ENCODE results near the gene ULK4.
"Not testable (repeated sequence)": the region's sequence is repeated elsewhere in the genome, so short reads cannot be mapped to it uniquely, and the experiment has no call there.

ULK4 gene

DNA sequence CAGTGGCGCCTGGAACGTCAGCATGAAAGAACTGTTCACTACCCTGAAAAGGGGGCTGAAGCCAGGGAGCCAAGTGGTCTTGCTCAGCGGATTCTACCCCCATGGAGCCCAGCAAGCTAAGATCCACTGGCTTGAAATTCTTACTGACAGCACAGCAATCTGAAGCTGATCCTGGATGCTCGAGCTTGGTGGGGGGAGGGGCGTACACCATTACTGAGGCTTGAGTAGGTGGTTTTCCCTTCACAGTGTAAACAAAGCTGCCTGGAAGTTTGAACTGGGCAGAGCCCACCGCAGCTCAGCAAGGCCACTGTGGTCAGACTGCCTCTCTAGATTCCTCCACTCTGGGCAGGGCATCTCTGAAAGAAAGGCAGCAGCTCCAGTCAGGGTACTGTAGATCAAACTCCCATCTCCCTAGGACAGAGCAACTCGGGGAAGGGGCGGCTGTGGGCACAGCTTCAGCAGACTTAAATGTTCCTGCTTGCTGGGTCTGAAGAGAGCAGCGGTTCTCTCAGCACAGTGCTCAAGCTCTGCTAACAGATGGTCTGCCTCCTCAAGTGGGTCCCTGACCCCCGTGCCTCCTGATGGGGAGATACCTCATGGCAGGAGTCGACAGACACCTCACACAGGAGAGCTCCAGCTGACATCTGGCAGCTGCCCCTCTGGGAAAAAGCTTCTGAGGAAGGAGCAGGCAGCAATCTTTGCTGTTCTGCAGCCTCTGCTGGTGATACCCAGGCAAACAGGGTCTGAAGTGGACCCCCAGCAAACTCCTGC is 591.0 kb downstream of the ULK4 start:
- not testable (repeated sequence) for H3K4me3 ChIP-seq (ENCODE audit: low read depth, low read length)

DNA sequence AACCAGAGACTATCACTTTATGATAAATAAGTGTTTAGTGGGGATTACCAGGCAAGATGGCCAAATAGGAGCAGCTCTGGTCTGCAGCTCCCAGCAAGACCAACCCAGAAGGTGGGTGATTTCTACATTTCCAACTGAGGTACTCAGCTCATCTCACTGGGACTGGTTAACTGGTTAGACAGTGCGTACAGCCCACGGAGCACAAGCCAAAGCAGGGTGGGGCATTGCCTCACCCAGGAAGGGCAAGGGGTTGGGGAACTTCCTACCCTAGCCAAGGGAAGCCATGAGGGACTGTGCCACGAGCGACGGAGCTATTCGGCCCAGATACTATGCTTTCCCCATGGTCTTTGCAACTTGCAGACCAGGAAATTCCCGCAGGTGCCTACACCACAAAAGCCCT is 591.6 kb downstream of the ULK4 start:
- H3K4me3 ChIP-seq (ENCODE audit: low read depth, low read length): no peak overlapping the region

- H3K4me3 ChIP-seq (ENCODE audit: low read depth, low read length): no peak overlapping the region
Measured at GRCh38 chr3:41369838-41370237, 592.1 kb downstream of the ULK4 start.

DNA sequence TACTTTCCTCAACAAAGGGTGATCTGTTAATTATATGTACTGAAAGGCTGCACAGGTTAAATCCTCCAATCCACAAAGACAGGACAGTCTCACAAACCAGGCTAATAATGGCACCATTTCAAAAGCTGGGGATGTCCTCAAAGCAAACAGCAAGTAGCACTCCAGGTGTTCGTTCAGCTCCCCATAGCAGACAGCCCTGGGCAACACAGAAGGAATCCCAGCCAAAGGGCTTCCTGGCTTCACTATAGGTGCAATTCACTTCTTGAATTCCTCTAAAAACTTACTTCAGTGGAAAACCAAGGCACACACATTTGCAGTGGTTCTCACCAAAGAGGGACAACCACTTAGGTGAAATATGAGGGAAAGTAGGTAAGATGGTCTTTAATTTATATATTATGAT is 595.9 kb downstream of the ULK4 start:
- no peak overlapping the region for H3K4me3 ChIP-seq (ENCODE audit: low read depth, low read length)

DNA sequence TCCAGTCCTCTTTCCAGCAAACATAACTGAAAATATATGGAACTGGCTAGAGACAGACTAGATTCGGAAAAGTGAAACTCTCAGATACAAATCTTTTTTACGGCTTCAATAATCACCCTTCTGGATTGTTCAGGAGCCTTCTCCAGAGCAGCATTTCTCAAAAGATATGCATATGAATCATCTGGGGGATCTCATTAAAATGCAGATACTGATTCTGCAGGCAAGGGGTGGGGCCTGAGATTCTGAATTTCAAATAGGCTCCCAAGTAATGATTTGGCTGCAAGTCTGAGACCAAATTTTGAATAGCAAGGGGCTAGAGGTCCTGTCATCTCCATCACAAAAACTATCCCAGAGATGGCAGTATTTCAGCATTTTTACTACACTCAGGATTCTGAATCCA is 597.2 kb downstream of the ULK4 start:
- H3K4me3 ChIP-seq (ENCODE audit: low read depth, low read length): no peak overlapping the region

- no peak overlapping the region for H3K4me3 ChIP-seq (ENCODE audit: low read depth, low read length)
Measured at GRCh38 chr3:41363830-41364523, 597.9 kb downstream of the ULK4 start.

DNA sequence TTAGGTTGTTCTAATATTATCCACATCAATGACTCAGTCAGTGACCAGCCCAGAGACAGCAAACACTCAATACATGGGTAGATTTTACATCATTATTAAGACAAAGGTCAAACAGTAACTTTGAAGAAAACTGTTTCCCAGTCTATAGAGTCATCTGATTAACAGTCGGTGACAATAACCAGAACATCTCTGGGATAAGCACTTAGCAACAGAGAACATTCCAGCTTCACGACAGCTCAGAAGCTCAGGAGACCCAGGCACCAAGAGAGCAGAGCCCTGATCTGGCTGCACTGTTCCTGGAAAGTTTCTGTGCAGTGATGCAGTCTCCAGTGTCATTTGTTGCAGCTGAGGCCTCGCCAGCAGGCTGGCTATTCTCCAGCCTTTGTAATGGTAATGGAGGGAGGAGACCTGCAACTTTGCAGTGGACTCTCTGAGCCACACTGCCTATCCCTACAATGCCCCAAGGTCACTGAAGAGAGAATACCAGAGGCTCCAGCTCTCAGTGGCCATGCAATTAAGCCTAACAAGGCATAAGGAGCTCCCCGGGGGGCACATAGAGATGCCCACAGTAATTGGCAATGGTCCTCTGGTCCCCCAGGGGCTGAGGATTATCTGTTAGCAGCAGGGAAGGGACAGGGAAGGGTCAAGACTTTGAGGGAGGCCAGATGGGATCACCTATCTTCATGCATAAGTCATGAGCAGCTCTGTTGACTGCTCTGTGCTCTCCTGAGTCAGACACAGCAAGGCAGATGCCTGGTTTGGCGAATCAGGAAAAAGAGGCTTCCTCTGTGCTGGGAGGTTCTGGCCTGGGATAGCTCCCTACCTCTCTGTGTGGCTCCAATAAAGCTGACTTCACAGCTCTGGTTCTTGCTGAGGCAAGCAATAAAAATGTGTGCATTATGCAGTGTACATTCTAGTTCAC is 599.0 kb downstream of the ULK4 start:
- no peak overlapping the region for H3K4me3 ChIP-seq (ENCODE audit: low read depth, low read length)

- no peak overlapping the region for H3K4me3 ChIP-seq (ENCODE audit: low read depth, low read length)
Measured at GRCh38 chr3:41357271-41357670, 604.6 kb downstream of the ULK4 start.

DNA sequence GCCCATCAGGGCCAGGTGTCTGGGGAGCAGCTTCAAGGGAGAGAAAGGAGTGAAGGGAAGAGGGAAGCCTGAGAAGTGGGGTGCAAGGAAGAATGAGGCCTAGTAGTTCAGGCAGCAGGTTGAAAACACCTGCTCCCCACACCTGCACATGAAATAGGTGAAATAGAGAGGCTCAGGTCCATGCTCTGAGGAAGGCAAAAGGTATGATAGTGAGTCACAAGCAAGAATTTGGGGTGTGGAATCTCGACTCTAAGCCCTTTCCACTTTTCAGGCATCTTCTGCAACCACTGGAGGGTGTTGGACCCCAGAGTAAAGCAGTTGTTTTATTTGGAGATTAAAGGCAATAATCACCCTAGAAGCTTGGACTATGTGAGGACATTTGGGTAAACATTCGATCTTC is 605.1 kb downstream of the ULK4 start:
- H3K4me3 ChIP-seq (ENCODE audit: low read depth, low read length): no peak overlapping the region

DNA sequence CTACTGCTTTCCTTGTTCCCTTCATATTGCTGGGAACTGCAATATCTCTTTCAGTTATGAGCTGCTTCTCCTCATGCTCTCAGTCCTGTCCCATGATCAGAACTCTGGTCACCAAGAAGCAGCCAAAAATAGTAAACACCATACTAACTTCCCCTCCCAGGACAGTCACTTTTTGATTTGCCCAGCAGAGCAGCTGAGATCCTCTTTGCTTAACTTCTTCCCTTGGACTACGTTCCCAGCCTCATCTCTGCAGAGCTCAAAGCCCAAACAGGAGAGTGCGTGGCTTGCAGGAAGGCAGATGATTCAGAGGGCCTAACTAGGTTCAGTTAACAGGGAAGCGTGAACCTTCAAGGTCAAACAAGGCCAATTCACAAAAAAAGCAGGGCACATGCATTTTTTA is 609.4 kb downstream of the ULK4 start:
- no peak overlapping the region for H3K4me3 ChIP-seq (ENCODE audit: low read depth, low read length)

DNA sequence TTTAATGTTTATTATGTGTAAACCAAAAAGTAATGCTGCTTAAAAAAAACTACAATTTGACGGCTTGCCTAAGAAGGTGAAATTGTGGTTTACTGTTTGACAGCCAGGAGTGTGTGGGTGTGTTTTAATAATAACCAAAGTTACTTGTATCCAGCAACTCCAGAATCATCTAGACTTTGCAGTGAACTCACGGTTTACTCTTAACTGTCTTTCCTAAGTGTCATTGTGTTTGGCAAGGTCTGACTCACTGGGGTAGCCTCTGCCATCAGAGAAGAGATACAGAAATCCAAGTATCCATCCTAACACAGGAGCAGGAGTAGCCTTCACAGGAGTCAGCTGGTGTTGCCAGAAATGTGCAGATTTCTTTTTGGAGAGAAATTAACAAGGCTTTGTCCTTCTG is 611.5 kb downstream of the ULK4 start:
- H3K4me3 ChIP-seq (ENCODE audit: low read depth, low read length): no peak overlapping the region

- H3K4me3 ChIP-seq (ENCODE audit: low read depth, low read length): no peak overlapping the region
Measured at GRCh38 chr3:41348401-41348800, 613.5 kb downstream of the ULK4 start.

DNA sequence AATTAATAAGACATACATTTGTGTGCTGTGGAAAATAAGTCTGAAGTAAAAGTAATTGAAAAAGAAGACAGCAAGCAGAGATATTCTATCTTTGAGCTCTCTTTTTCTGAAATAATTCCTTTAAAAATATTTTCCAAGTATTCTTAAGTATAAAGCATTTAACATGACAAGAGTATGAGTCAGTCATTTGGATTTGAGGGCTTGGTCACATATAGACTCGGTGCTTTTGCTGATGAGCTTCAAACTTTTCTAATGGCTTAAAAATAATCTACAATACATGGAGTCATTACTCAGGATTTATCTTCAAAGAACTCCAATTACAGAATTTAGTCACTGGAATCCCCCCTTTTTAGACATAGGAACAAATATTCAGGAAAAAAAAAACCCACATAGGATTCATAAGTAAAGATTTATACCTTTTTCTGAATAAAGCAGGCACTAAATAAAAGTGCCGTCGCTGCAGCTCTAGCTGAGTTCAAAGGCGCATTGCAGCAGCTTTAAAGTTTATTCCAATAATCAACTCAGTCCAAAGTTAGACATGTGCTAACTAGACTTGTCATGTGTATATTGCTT is 615.1 kb downstream of the ULK4 start:
- H3K4me3 ChIP-seq (ENCODE audit: low read depth, low read length): no peak overlapping the region

- no peak overlapping the region for H3K4me3 ChIP-seq (ENCODE audit: low read depth, low read length)
Measured at GRCh38 chr3:41345788-41346187, 616.1 kb downstream of the ULK4 start.

GRCh38 chr3:41339758-41340157 is 622.1 kb downstream of the ULK4 start:
- no peak overlapping the region for H3K4me3 ChIP-seq (ENCODE audit: low read depth, low read length)

DNA sequence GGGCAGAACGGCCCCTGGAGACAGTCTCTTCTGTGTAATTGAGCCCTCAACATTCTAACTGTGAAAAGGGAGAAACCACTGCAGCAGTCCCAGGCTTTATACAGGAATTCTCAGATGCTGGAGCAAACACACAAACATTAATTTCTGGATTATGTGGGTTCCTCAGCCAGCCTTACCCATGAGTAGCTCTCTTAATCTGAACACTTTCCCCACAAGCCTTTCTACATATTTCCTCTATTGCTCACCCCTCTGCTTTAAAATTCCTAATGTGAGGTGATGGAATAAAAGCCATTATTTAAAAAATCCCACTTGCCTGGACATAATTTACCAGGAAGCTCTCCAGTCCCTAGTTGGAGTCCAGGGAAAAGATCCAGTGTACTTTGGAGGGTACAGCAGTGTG is 623.6 kb downstream of the ULK4 start:
- H3K4me3 ChIP-seq (ENCODE audit: low read depth, low read length): no peak overlapping the region

GRCh38 chr3:41334426-41334825 is 627.5 kb downstream of the ULK4 start:
- H3K4me3 ChIP-seq (ENCODE audit: low read depth, low read length): no peak overlapping the region

DNA sequence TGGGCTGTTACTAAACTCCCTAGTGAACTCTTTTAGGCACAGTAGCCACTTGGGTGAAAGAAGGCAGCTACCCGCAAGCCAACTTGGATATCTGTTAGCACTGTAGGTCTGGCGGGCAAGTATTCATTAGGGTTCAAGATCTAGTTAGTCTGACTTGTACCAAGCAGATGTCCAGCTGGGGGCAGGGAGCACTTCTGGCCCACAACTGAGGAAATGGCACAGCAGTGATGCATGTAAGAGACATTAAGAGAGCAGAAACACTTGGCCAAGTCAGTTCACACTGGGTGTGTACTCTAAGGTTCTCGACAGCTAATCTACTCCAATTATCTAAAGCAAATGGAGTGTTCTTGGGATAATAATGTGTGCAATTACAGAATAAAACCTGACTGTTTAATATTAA is 630.9 kb downstream of the ULK4 start:
- H3K4me3 ChIP-seq (ENCODE audit: low read depth, low read length): no peak overlapping the region

DNA sequence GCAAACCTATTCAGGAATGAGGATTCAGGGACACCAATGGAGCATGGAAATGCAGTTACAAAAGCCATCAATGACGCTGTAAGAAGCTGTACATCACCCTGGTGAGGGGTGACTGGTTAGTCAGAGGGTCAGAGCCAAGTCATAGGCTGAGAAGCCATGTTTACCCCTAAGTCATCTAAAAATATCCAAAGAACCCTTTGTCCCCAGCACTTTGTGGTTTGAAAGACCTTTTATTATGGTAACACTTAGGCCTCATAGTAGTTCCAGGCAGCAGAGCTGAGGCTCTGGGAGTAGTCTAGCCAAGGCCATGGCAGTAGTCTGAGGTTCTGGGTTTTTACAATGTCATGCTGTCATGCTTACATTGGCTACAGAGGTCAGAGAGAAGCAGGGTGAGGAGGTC is 631.4 kb downstream of the ULK4 start:
- no peak overlapping the region for H3K4me3 ChIP-seq (ENCODE audit: low read depth, low read length)

DNA sequence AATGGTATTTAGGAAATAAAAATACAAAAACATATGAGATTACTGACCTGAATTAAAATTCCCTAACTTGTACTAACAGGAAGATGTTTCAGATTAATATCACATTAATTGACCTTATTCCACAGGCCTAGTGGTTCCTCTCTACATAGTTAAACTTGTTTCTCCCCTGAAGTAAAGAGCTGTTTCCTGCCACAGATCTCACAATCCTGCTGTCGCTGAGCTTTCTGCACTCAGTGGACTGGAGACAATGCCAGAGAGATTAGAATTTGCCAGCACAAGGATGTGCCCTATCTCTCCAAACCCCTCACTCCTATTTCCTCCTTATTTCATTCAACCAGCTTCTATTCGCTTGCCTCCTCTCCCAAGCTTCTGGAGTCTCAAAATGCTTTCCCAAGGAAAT is 632.0 kb downstream of the ULK4 start:
- H3K4me3 ChIP-seq (ENCODE audit: low read depth, low read length): no peak overlapping the region

DNA sequence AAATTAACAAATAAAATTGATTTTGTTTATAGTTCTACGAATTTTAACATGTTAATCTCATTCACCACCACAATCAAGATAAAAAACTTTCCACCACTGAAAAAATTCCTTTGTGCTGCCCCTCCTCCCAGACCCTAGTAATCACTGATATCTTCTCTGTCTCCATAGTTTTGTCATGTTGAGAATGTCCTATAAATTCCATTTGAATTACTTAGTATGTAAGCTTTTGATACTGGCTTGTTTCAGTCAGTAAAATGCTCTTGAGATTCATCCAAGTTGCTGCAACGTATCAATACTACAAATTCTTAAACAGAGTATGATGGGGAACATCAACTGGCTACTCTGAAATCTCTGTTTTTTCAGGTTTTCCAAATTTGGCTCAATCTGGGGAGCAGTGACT is 633.0 kb downstream of the ULK4 start:
- no peak overlapping the region for H3K4me3 ChIP-seq (ENCODE audit: low read depth, low read length)

All from iPS-11a (cell line).